SK-N-SH treated with all-trans-retinoic acid at 6 μM for 48 hours (cell line): Measurements from ENCODE around the gene KRT26.

Source experiments
- ATAC-seq: fragments of 200-7000 bp; cut with Tn5 transposase; 3 replicates; pipeline ENCODE4 v1.9.1; 2020; ENCODE audit warnings: mild to moderate bottlenecking, moderate library complexity
- ARNTL ChIP-seq: fragments of 450-650 bp; formaldehyde crosslinking; IDR thresholded peaks from 2 replicates; pipeline ENCODE4 v1.5.0; 2020; ENCODE audit warnings: low read depth, mild to moderate bottlenecking, moderate library complexity, borderline replicate concordance
- BACH2 ChIP-seq: fragments of 250-450 bp; sonication (Bioruptor Pico); IDR thresholded peaks from 2 replicates; pipeline ENCODE4 v1.9.0; 2021; ENCODE audit warnings: mild to moderate bottlenecking, borderline replicate concordance
- CSDC2 ChIP-seq: fragments of 250-450 bp; sonication (Bioruptor Pico); IDR thresholded peaks from 2 replicates; pipeline ENCODE4 v1.5.0; 2020; ENCODE audit warnings: mild to moderate bottlenecking, moderate library complexity
- ESRRG ChIP-seq: fragments of 250-450 bp; sonication (Bioruptor Pico); IDR thresholded peaks from 2 replicates; pipeline ENCODE4 v1.6.1; 2021; ENCODE audit warnings: mild to moderate bottlenecking
- GLIS3 ChIP-seq: fragments of 250-450 bp; sonication (Bioruptor Pico); IDR thresholded peaks from 2 replicates; pipeline ENCODE4 v1.5.0; 2020; ENCODE audit warnings: mild to moderate bottlenecking, moderate library complexity
- ISL1 ChIP-seq: fragments of 250-450 bp; sonication (Bioruptor Pico); IDR thresholded peaks from 2 replicates; pipeline ENCODE4 v2.1.2; 2022; ENCODE audit warnings: mild to moderate bottlenecking, moderate library complexity
- OSR1 ChIP-seq: fragments of 250-450 bp; sonication (Bioruptor Pico); IDR thresholded peaks from 2 replicates; pipeline ENCODE4 v1.8.0; 2022; ENCODE audit warnings: moderate library complexity, mild to moderate bottlenecking, inconsistent platforms
- PPARA ChIP-seq: fragments of 250-450 bp; sonication (Bioruptor Pico); IDR thresholded peaks from 2 replicates; pipeline ENCODE4 v1.5.0; 2020; ENCODE audit warnings: mild to moderate bottlenecking, borderline replicate concordance
- RARB ChIP-seq: fragments of 250-450 bp; sonication (Bioruptor Pico); IDR thresholded peaks from 2 replicates; pipeline ENCODE4 v1.8.0; 2021; ENCODE audit warnings: mild to moderate bottlenecking, moderate library complexity
- SNAI2 ChIP-seq: fragments of 250-450 bp; sonication (Bioruptor Pico); IDR thresholded peaks from 2 replicates; pipeline ENCODE4 v1.5.0; 2020; ENCODE audit warnings: mild to moderate bottlenecking, moderate library complexity
- TCF4 ChIP-seq: fragments of 250-450 bp; sonication (Bioruptor Pico); IDR thresholded peaks from 2 replicates; pipeline ENCODE4 v1.8.0; 2021; ENCODE audit warnings: mild to moderate bottlenecking, moderate library complexity, borderline replicate concordance
- TOX ChIP-seq: fragments of 250-450 bp; sonication (Bioruptor Pico); IDR thresholded peaks from 2 replicates; pipeline ENCODE4 v1.8.0; 2021; ENCODE audit warnings: mild to moderate bottlenecking, moderate library complexity, borderline replicate concordance
- ZC3H10 ChIP-seq: fragments of 250-450 bp; sonication (Bioruptor Pico); IDR thresholded peaks from 2 replicates; pipeline ENCODE4 v1.5.1; 2021; ENCODE audit warnings: mild to moderate bottlenecking, moderate library complexity
- ZFP3 ChIP-seq: fragments of 250-450 bp; sonication (Bioruptor Pico); IDR thresholded peaks from 2 replicates; pipeline ENCODE4 v1.5.0; 2020; ENCODE audit warnings: mild to moderate bottlenecking, moderate library complexity
- ZFP30 ChIP-seq: fragments of 450-650 bp; formaldehyde crosslinking; IDR thresholded peaks from 2 replicates; pipeline ENCODE4 v1.5.0; 2022; ENCODE audit warnings: mild to moderate bottlenecking, moderate library complexity
- ZNF565 ChIP-seq: fragments of 450-650 bp; formaldehyde crosslinking; conservative IDR thresholded peaks from 2 replicates; pipeline ENCODE4 v1.5.0; 2020; ENCODE audit warnings: low read depth, mild to moderate bottlenecking, moderate library complexity
- ZNF70 ChIP-seq: fragments of 450-650 bp; formaldehyde crosslinking; IDR thresholded peaks from 2 replicates; pipeline ENCODE4 v1.5.0; 2020; ENCODE audit warnings: mild to moderate bottlenecking, moderate library complexity
- ZNF8 ChIP-seq: fragments of 450-650 bp; formaldehyde crosslinking; IDR thresholded peaks from 2 replicates; pipeline ENCODE4 v1.5.0; 2020; ENCODE audit warnings: mild to moderate bottlenecking, moderate library complexity
- TF ChIP-seq, protein P1 (sequence below): fragments of 250-450 bp; sonication (Bioruptor Pico); IDR thresholded peaks from 2 replicates; pipeline ENCODE4 v1.8.0; 2020; ENCODE audit warnings: mild to moderate bottlenecking, moderate library complexity, borderline replicate concordance
- TF ChIP-seq, protein P2 (sequence below): fragments of 250-450 bp; sonication (Bioruptor Pico); IDR thresholded peaks from 2 replicates; pipeline ENCODE4 v1.5.1; 2021; ENCODE audit warnings: mild to moderate bottlenecking, moderate library complexity
- TF ChIP-seq, protein P3 (sequence below): fragments of 250-450 bp; sonication (Bioruptor Pico); IDR thresholded peaks from 2 replicates; pipeline ENCODE4 v1.5.1; 2020; ENCODE audit warnings: low read depth, mild to moderate bottlenecking, moderate library complexity
- TF ChIP-seq, protein P4 (sequence below): fragments of 250-450 bp; sonication (Bioruptor Pico); IDR thresholded peaks from 2 replicates; pipeline ENCODE4 v1.8.0; 2021; ENCODE audit warnings: low read depth, mild to moderate bottlenecking, moderate library complexity, borderline replicate concordance
- TF ChIP-seq, protein P5 (sequence below): fragments of 250-450 bp; sonication (Bioruptor Pico); IDR thresholded peaks from 2 replicates; pipeline ENCODE4 v1.5.0; 2020; ENCODE audit warnings: mild to moderate bottlenecking, moderate library complexity

Gene KRT26

DNA sequence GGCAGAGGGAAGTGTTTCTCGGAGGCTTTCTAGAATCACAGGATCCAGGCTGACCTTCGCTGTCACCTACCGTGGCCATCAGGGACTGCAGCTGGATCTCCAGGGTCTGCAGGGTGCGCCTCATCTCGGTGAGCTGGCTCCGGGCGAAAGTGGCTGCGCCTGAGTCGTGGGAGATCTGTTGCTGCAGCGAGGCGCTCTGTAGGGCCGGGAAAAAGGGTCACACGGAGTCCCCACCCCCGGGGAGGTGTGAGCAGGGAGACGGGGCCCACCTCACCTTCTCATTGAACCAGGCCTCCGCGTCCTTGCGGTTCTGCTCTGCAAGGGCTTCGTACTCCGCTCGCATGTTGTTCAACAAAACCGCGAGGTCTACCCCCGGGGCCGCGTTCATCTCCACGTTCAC is 24.8 kb upstream of the KRT26 start:
- no peak for TF ChIP-seq ESRRG (CRISPR knock-in tag)
- TF ChIP-seq PPARA (CRISPR knock-in tag) = no peak
- no peak for TF ChIP-seq BACH2 (CRISPR knock-in tag)
- TF ChIP-seq, protein P1, sequence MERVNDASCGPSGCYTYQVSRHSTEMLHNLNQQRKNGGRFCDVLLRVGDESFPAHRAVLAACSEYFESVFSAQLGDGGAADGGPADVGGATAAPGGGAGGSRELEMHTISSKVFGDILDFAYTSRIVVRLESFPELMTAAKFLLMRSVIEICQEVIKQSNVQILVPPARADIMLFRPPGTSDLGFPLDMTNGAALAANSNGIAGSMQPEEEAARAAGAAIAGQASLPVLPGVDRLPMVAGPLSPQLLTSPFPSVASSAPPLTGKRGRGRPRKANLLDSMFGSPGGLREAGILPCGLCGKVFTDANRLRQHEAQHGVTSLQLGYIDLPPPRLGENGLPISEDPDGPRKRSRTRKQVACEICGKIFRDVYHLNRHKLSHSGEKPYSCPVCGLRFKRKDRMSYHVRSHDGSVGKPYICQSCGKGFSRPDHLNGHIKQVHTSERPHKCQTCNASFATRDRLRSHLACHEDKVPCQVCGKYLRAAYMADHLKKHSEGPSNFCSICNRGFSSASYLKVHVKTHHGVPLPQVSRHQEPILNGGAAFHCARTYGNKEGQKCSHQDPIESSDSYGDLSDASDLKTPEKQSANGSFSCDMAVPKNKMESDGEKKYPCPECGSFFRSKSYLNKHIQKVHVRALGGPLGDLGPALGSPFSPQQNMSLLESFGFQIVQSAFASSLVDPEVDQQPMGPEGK = no peak
- no peak for TF ChIP-seq ZNF8 (CRISPR knock-in tag)
- TF ChIP-seq TCF4 (CRISPR knock-in tag) = no peak
- no peak for TF ChIP-seq ZNF565 (CRISPR knock-in tag)
- no peak for TF ChIP-seq ISL1 (CRISPR knock-in tag)
- TF ChIP-seq ZFP30 (CRISPR knock-in tag) = no peak
- TF ChIP-seq GLIS3 (CRISPR knock-in tag) = no peak
- no peak for TF ChIP-seq ARNTL (CRISPR knock-in tag)
- no peak for TF ChIP-seq ZFP3
- no peak for TF ChIP-seq RARB (CRISPR knock-in tag)
- TF ChIP-seq, protein P2, sequence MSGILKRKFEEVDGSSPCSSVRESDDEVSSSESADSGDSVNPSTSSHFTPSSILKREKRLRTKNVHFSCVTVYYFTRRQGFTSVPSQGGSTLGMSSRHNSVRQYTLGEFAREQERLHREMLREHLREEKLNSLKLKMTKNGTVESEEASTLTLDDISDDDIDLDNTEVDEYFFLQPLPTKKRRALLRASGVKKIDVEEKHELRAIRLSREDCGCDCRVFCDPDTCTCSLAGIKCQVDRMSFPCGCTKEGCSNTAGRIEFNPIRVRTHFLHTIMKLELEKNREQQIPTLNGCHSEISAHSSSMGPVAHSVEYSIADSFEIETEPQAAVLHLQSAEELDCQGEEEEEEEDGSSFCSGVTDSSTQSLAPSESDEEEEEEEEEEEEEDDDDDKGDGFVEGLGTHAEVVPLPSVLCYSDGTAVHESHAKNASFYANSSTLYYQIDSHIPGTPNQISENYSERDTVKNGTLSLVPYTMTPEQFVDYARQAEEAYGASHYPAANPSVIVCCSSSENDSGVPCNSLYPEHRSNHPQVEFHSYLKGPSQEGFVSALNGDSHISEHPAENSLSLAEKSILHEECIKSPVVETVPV = no peak
- TF ChIP-seq OSR1 = no peak
- TF ChIP-seq SNAI2 (CRISPR knock-in tag) = no peak
- TF ChIP-seq ZNF70 (CRISPR knock-in tag) = no peak
- TF ChIP-seq TOX (CRISPR knock-in tag) = no peak
- TF ChIP-seq ZC3H10 (CRISPR knock-in tag) = no peak
- TF ChIP-seq, protein P3, sequence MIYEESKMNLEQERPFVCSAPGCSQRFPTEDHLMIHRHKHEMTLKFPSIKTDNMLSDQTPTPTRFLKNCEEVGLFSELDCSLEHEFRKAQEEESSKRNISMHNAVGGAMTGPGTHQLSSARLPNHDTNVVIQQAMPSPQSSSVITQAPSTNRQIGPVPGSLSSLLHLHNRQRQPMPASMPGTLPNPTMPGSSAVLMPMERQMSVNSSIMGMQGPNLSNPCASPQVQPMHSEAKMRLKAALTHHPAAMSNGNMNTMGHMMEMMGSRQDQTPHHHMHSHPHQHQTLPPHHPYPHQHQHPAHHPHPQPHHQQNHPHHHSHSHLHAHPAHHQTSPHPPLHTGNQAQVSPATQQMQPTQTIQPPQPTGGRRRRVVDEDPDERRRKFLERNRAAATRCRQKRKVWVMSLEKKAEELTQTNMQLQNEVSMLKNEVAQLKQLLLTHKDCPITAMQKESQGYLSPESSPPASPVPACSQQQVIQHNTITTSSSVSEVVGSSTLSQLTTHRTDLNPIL (CRISPR knock-in tag) = no peak
- no peak for ATAC-seq

DNA sequence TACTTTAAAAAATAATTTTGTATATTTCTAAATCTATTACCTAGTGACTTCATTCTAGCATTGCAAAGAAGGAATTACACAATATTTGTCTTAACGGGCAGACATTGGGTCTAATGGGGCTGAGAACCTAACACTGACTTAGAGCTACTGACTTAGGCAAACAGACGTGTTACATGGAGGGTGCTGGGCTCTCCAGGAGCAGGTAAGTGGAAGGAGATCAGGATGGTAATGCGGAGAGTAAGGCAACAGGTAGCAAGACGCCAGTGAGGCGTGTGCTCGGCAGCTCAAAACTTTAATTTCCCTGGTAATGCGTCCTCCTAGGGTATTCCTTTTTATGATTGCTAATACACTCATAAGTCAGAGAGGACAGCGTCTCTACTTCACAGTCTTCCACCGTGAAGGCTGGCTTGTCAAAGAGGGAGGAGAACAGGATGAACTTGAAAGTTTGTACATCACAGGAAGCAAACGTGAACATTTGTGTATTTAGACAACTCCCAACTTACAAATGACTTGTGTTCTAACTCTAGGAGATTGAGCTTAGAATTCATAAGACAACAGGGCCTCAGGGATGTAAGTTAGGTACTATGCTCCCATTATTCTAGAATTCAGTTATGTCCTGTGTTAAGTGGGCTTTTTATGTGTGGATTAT is 23.1 kb upstream of the KRT26 start:
- no peak for ATAC-seq

DNA sequence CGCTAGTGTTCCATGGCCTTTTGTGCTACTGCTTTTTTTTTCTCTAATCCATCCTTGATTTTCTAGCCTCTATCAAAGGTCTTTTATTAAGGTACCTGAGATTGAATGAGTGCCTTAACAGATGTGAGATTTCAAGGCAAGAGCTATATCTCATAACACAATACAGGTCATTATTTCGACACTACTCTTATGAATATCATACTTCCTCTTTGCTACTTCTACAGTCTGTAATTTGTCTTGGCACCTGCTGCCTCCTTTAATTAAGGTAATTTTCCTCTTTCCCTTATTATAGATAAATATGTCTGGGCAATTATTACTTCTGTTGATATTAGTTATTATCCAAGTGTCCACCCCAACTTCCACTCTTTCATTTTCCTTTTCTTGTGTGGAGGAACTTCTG is 22.5 kb upstream of the KRT26 start:
- no peak for ATAC-seq
- no peak for TF ChIP-seq ISL1 (CRISPR knock-in tag)
- TF ChIP-seq CSDC2 (CRISPR knock-in tag) = no peak
- TF ChIP-seq ZNF70 (CRISPR knock-in tag) = no peak
- TF ChIP-seq, protein P4, sequence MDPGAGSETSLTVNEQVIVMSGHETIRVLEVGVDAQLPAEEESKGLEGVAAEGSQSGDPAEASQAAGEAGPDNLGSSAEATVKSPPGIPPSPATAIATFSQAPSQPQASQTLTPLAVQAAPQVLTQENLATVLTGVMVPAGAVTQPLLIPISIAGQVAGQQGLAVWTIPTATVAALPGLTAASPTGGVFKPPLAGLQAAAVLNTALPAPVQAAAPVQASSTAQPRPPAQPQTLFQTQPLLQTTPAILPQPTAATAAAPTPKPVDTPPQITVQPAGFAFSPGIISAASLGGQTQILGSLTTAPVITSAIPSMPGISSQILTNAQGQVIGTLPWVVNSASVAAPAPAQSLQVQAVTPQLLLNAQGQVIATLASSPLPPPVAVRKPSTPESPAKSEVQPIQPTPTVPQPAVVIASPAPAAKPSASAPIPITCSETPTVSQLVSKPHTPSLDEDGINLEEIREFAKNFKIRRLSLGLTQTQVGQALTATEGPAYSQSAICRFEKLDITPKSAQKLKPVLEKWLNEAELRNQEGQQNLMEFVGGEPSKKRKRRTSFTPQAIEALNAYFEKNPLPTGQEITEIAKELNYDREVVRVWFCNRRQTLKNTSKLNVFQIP (CRISPR knock-in tag) = no peak

More for the DNA sequence above, 23.1 kb upstream of the KRT26 start:
- TF ChIP-seq ZC3H10 (CRISPR knock-in tag) = no peak

DNA sequence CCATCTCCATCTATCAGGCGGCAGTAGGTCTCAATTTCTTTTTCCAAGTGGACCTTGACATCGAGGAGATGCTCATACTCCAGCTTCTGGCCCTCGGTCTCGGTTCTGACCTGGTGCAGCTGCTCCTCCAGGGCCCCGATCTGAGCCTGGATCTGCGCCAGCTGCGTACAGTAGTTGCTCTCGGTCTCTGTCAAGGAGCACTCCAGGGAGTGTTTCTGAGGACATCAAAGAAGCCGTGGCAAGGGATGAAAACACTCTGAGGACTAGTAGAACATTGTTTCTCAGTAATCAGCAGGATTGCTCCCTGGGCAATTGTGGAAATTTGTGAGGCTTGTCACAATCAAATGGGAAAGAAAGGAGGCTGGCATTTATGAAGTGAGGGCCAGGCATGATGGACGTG is 21.8 kb upstream of the KRT26 start:
- no peak for ATAC-seq
- no peak for TF ChIP-seq OSR1

DNA sequence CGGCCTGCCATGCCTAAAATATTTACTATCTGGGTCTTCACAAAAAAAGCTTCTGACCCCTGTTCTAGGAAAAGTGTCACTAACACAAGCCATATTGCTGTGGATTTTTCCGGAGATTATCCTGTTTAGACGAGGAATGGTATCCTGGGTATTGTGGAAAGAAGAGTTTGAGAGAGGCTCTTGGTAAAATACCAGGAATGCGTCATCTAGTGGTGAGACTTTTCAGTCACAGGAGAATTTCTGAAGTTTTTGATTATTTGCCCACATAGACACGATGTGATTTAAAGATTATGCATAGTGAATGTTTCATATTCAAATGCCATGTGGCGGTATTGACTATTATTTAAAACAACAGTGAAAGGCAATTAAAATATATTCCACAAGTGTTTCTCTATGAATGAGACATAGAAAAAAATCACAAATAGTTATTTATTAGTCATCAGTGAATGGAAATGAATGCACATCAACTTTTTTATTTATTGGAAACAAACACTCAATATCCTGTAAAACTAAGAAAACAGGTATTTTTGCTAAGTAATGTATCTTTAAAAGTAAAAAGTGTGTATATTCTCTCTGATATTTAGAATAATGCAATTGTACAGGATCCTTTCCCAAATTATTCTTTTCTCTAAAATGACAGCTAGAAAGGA is 19.9 kb upstream of the KRT26 start:
- ATAC-seq = no peak
- TF ChIP-seq, protein P3 (CRISPR knock-in tag) = no peak
- TF ChIP-seq ZNF8 (CRISPR knock-in tag) = no peak
- TF ChIP-seq RARB (CRISPR knock-in tag) = no peak
- TF ChIP-seq ZFP3 = no peak
- TF ChIP-seq PPARA (CRISPR knock-in tag) = no peak
- no peak for TF ChIP-seq OSR1
- TF ChIP-seq CSDC2 (CRISPR knock-in tag) = no peak
- TF ChIP-seq, protein P5, sequence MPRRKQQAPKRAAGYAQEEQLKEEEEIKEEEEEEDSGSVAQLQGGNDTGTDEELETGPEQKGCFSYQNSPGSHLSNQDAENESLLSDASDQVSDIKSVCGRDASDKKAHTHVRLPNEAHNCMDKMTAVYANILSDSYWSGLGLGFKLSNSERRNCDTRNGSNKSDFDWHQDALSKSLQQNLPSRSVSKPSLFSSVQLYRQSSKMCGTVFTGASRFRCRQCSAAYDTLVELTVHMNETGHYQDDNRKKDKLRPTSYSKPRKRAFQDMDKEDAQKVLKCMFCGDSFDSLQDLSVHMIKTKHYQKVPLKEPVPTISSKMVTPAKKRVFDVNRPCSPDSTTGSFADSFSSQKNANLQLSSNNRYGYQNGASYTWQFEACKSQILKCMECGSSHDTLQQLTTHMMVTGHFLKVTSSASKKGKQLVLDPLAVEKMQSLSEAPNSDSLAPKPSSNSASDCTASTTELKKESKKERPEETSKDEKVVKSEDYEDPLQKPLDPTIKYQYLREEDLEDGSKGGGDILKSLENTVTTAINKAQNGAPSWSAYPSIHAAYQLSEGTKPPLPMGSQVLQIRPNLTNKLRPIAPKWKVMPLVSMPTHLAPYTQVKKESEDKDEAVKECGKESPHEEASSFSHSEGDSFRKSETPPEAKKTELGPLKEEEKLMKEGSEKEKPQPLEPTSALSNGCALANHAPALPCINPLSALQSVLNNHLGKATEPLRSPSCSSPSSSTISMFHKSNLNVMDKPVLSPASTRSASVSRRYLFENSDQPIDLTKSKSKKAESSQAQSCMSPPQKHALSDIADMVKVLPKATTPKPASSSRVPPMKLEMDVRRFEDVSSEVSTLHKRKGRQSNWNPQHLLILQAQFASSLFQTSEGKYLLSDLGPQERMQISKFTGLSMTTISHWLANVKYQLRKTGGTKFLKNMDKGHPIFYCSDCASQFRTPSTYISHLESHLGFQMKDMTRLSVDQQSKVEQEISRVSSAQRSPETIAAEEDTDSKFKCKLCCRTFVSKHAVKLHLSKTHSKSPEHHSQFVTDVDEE (CRISPR knock-in tag) = no peak
- no peak for TF ChIP-seq ESRRG (CRISPR knock-in tag)
- no peak for TF ChIP-seq GLIS3 (CRISPR knock-in tag)
- TF ChIP-seq ARNTL (CRISPR knock-in tag) = no peak
- no peak for TF ChIP-seq ZNF70 (CRISPR knock-in tag)
- TF ChIP-seq TCF4 (CRISPR knock-in tag) = no peak
